GM13976 (cell line): Measurements from ENCODE around the gene DUSP22.

Experiments
- DNase-seq: peaks from one replicate; pipeline ENCODE4 v3.0.0; 2012; ENCODE audit warnings: low spot score
- CTCF ChIP-seq: IDR thresholded peaks from 2 replicates; pipeline ENCODE4 v1.5.1; 2012; ENCODE audit warnings: borderline replicate concordance, mild to moderate bottlenecking; ENCODE audit not compliant: insufficient read depth; ENCODE audit errors: extremely low read depth, missing control alignments, control extremely low read depth
- in situ Hi-C: fragments of 300-500 bp; cut with MboI; formaldehyde crosslinking; loops from one replicate; pipeline ENCODE4 v1.12.0; 2022; ENCODE audit warnings: low sequenced_read_pairs, mixed read lengths, inconsistent platforms; ENCODE audit not compliant: unreplicated experiment

DUSP22 gene

GRCh38 chr6:364609-365540 lies 72.6 kb downstream of the DUSP22 start:
- peak; percentile 79 for DNase-seq
- in situ Hi-C loops, result no loop called here
- no peak for TF ChIP-seq CTCF

GRCh38 chr6:365835-366234 lies 73.5 kb downstream of the DUSP22 start:
- no peak for DNase-seq
- in situ Hi-C loops, result no loop called here
- no peak for TF ChIP-seq CTCF

GRCh38 chr6:366389-367297 lies 74.4 kb downstream of the DUSP22 start:
- no peak for DNase-seq
- peak; percentile 13 for TF ChIP-seq CTCF
- in situ Hi-C loops, result no loop called here

GRCh38 chr6:367298-367794 lies 75.1 kb downstream of the DUSP22 start:
- no peak for DNase-seq
- in situ Hi-C loops, result no loop called here
- no peak for TF ChIP-seq CTCF

GRCh38 chr6:367891-368630 lies 75.8 kb downstream of the DUSP22 start:
- TF ChIP-seq CTCF, result no peak
- DNase-seq, result no peak
- in situ Hi-C loops, result no loop called here
